Mesendoderm (in vitro differentiated cells): ENCODE measurements around the gene ATP6V0D1.

ENCODE experiments used
- DNase-seq: peaks from one replicate; pipeline ENCODE4 v3.0.0; 2013
- H2AK5ac ChIP-seq: 2 replicates; pipeline ENCODE4 v1.6.1; 2013; ENCODE audit warnings: low read length, inconsistent platforms
- H2BK120ac ChIP-seq: 2 replicates; pipeline ENCODE4 v1.6.1; 2013; ENCODE audit warnings: low read depth, mild to moderate bottlenecking, low read length, moderate library complexity, mixed read lengths
- H2BK15ac ChIP-seq: replicated peaks from 2 replicates; pipeline ENCODE4 v1.6.1; 2013; ENCODE audit warnings: low read depth, mild to moderate bottlenecking, moderate library complexity
- H2BK5ac ChIP-seq: 2 replicates; pipeline ENCODE4 v1.6.1; 2013; ENCODE audit warnings: low read length, inconsistent platforms
- H3K18ac ChIP-seq: 2 replicates; pipeline ENCODE4 v1.6.1; 2013; ENCODE audit warnings: mild to moderate bottlenecking, low read length, mixed read lengths
- H3K23ac ChIP-seq: one replicate; pipeline ENCODE4 v1.6.1; 2013; ENCODE audit warnings: low read length
- H3K27ac ChIP-seq: 2 replicates; pipeline ENCODE4 v1.5.1; 2013; ENCODE audit warnings: low read depth, mild to moderate bottlenecking, inconsistent platforms, low read length, moderate library complexity
- H3K27me3 ChIP-seq: 2 replicates; pipeline ENCODE4 v1.6.1; 2013; ENCODE audit warnings: low read length, control low read depth, mild to moderate bottlenecking, inconsistent platforms; ENCODE audit not compliant: insufficient read depth, poor library complexity
- H3K36me3 ChIP-seq: 2 replicates; pipeline ENCODE4 v1.6.1; 2013; ENCODE audit warnings: low read length, inconsistent platforms; ENCODE audit not compliant: control insufficient read depth, insufficient read depth
- H3K4ac ChIP-seq: one replicate; pipeline ENCODE4 v1.6.1; 2013; ENCODE audit warnings: low read depth, mild to moderate bottlenecking, low read length, moderate library complexity
- H3K4me1 ChIP-seq: 2 replicates; pipeline ENCODE4 v1.6.1; 2013; ENCODE audit warnings: low read depth, low read length, inconsistent platforms; ENCODE audit not compliant: control insufficient read depth
- H3K4me2 ChIP-seq: 2 replicates; pipeline ENCODE4 v1.6.1; 2013; ENCODE audit warnings: low read length
- H3K4me3 ChIP-seq: 2 replicates; pipeline ENCODE4 v1.5.1; 2013; ENCODE audit warnings: mild to moderate bottlenecking, low read length
- H3K56ac ChIP-seq: one replicate; pipeline ENCODE4 v1.6.1; 2013; ENCODE audit warnings: low read length
- H3K79me1 ChIP-seq: 2 replicates; pipeline ENCODE4 v1.6.1; 2013; ENCODE audit warnings: low read length, inconsistent platforms
- H3K79me2 ChIP-seq: 2 replicates; pipeline ENCODE4 v1.6.1; 2013; ENCODE audit warnings: mild to moderate bottlenecking, low read length; ENCODE audit not compliant: control insufficient read depth, insufficient read depth
- H3K9ac ChIP-seq: 2 replicates; pipeline ENCODE4 v1.6.1; 2013; ENCODE audit warnings: low read length, inconsistent platforms
- H4K5ac ChIP-seq: one replicate; pipeline ENCODE4 v1.6.1; 2013; ENCODE audit warnings: low read length
- H4K8ac ChIP-seq: one replicate; pipeline ENCODE4 v1.6.1; 2013; ENCODE audit warnings: low read depth, mild to moderate bottlenecking, control low read depth, low read length, moderate library complexity
- WGBS: extraction: QIAGEN DNeasy Blood & Tissue Kit; methylation state at CpG from one replicate; pipeline ENCODE4 v1.1.7; 2013; ENCODE audit warnings: low lambda C conversion rate, missing lambda C conversion rate; ENCODE audit not compliant: insufficient coverage; ENCODE audit errors: extremely low coverage; 5-methylcytosine and 5-hydroxymethylcytosine counted together

ATP6V0D1 gene

DNA sequence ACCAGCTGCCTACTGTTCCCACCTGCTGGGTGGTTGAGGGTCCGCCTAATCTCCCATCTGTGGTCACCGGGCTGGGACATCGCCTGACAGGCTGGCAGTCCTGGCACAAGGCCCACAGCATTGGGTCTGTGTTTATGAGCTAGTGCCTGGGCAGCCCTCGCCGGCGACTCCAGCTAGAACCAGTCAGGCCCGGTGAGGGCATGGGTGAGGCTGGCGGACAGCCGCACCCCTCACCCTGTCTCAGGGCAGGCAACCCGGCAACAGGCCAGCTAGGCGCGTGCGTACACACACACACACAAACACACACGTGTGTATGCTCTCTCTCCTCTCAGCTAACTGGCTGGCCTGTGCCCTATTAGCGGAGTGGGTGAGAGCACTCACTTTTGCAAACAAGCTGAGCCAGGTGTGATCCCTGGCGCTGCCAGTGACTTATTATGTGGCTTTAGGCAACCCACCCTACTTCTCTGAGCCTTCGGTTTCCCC is 39.6 kb downstream of the ATP6V0D1 start:
- Histone ChIP-seq H4K8ac (no peak overlapping the region), H3K27ac (no peak overlapping the region)

DNA sequence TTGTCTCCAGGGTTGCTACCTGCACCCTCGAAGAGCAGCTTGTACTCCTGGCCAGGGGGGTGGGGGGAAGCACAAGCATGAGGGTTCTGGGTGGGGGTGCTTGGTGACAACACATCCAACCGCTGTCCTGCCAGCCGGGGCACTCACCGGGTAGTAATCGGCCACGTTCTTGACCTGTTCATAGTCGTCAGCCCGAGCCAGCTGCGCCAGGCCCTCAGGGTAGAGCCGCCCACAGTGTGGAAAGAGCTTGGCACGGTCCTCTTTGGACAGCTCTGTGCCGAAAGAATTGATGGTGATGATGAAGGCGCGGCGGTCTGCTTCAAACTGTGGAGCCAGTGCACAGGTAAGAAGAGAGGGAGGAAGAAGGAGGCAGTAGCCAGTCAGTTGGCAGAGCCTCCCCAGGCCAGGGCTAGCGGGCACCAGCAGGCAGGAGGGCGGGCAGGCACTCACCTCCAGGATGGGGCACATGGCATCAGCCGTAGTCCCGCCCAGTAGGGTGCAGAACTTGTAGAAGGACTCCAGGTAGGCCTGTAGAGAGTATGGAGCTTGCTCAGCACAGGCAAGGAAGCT is 42.0 kb downstream of the ATP6V0D1 start:
- Histone ChIP-seq H3K4ac (no peak overlapping the region), H3K4me1 (no peaks in the 10 kb centered on the region), H3K9ac (no peak overlapping the region), H3K79me1 (no peaks in the 10 kb centered on the region), H3K4me2 (no peak overlapping the region), H3K36me3 (peaks cover 4% of the 10 kb centered on the region), H4K5ac (no peak overlapping the region), H3K79me2 (no peaks in the 10 kb centered on the region), H4K8ac (no peak overlapping the region), H3K18ac (no peak overlapping the region), H2BK5ac (no peak overlapping the region), H3K23ac (no peak overlapping the region), H3K27me3 (no peaks in the 10 kb centered on the region), H3K4me3 (no peak overlapping the region), H3K27ac (no peak overlapping the region), H2AK5ac (no peak overlapping the region), H2BK15ac (no peak overlapping the region), H2BK120ac (no peak overlapping the region), H3K56ac (no peak overlapping the region)
- WGBS = no CpG with 5 or more reads among the region's 19 CpGs
- no peak for DNase-seq

More for the DNA sequence above, 39.6 kb downstream of the ATP6V0D1 start:
- Histone ChIP-seq H4K5ac (no peak overlapping the region), H2BK5ac (no peak overlapping the region), H3K27me3 (no peaks in the 10 kb centered on the region), H2BK120ac (no peak overlapping the region), H3K4ac (no peak overlapping the region), H2BK15ac (no peak overlapping the region), H2AK5ac (no peak overlapping the region), H3K79me2 (no peaks in the 10 kb centered on the region), H3K9ac (no peak overlapping the region), H3K4me3 (no peak overlapping the region), H3K23ac (peak overlapping the region; percentile 66), H3K79me1 (no peaks in the 10 kb centered on the region), H3K4me1 (no peaks in the 10 kb centered on the region), H3K36me3 (peaks cover 4% of the 10 kb centered on the region), H3K18ac (no peak overlapping the region), H3K4me2 (no peak overlapping the region), H3K56ac (no peak overlapping the region)
- no peak for DNase-seq
- no CpG with 5 or more reads among the region's 17 CpGs for WGBS

DNA sequence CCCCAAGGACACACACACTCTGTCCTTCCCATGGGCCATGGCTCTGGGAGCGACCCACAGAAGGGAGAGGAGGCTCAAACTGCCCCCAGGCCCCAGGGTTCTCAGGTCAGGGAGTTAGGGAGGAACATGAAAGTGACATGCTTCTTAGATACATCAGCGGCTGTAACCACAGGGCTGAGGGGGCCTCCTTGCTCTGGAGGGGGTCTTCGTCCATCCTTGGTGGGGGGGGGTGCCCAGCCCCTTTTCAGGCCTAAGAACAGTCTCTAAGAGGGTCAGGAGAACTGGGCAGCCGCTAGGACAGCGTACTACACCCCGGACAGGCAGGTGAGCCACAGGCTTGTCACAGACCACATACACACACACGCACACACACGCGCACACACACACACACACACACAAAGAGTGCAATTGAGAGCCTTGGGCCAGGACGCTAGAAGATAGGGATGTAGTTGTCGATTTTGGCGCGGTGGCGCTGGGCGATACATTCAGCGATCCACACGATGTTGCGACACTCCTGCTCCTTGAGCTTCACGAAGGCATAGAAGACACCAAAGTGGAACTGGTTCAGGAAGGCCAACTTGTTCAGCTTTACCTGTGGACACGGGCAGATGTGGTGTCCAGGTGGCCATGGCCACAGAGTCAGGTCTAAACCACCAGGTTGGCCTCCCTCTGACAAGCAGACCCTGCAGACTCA is 42.7 kb downstream of the ATP6V0D1 start:
- Histone ChIP-seq H3K4me1 (no peaks in the 10 kb centered on the region), H3K4me2 (no peak overlapping the region), H3K36me3 (peaks cover 4% of the 10 kb centered on the region), H3K4ac (no peak overlapping the region), H3K23ac (no peak overlapping the region), H2BK5ac (no peak overlapping the region), H4K8ac (no peak overlapping the region), H2BK15ac (no peak overlapping the region), H3K79me2 (no peaks in the 10 kb centered on the region), H3K9ac (no peak overlapping the region), H2AK5ac (no peak overlapping the region), H3K79me1 (no peaks in the 10 kb centered on the region), H4K5ac (no peak overlapping the region), H2BK120ac (no peak overlapping the region), H3K27me3 (no peaks in the 10 kb centered on the region), H3K18ac (no peak overlapping the region), H3K56ac (no peak overlapping the region), H3K4me3 (no peak overlapping the region), H3K27ac (no peak overlapping the region)
- no peak for DNase-seq
- no CpG with 5 or more reads among the region's 20 CpGs for WGBS

DNA sequence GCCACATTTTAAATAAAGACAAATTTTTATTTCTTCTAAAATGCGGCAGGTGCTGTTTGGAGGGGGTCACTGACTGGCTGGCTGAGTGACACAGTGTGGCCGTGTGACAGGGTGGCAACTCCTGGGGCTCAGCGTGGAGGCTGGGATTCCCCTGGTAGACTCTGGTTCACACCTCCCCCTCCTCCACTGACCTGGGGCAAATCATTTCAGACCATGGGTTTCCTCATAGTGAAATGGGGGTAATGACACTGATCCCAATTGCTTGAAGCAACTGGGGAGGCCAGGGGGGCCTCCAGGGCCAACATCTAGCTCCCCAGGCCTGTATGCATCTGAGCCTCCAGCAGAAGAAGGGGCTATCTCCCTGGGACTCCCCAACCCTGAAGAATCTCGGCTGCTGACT is 43.4 kb downstream of the ATP6V0D1 start:
- H4K5ac ChIP-seq = no peak overlapping the region
- H2BK15ac ChIP-seq = no peak overlapping the region
- H3K4me1 ChIP-seq = no peaks in the 10 kb centered on the region
- H2BK5ac ChIP-seq = no peak overlapping the region
- DNase-seq = no peak
- H2AK5ac ChIP-seq = no peak overlapping the region
- no CpG with 5 or more reads among the region's 4 CpGs for WGBS
- H3K4me3 ChIP-seq = no peak overlapping the region
- no peak overlapping the region for H3K56ac ChIP-seq
- no peak overlapping the region for H3K18ac ChIP-seq
- no peak overlapping the region for H3K4me2 ChIP-seq
- H3K27me3 ChIP-seq = no peaks in the 10 kb centered on the region
- H3K79me1 ChIP-seq = no peaks in the 10 kb centered on the region
- H3K9ac ChIP-seq = no peak overlapping the region
- no peak overlapping the region for H2BK120ac ChIP-seq
- no peaks in the 10 kb centered on the region for H3K79me2 ChIP-seq
- H3K27ac ChIP-seq = no peak overlapping the region
- no peak overlapping the region for H3K23ac ChIP-seq
- no peak overlapping the region for H4K8ac ChIP-seq
- H3K4ac ChIP-seq = no peak overlapping the region
- H3K36me3 ChIP-seq = peaks cover 4% of the 10 kb centered on the region

DNA sequence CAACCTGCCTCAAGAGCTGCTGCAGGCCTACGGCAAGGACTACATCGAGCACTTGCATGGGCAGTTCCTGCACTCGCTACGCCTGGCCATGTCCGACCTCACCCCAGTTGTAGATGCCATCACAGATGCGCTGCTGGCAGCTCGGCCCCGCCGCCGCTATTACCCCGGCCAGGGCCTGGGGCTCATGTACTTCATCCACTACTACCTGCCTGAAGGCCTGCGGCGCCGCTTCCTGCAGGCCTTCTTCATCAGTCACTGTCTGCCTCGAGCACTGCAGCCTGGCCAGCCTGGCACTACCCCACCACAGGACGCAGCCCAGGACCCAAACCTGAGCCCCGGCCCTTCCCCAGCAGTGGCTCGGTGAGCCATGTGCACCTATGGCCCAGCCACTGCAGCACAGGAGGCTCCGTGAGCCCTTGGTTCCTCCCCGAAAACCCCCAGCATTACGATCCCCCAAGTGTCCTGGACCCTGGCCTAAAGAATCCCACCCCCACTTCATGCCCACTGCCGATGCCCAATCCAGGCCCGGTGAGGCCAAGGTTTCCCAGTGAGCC is 44.2 kb downstream of the ATP6V0D1 start:
- Histone ChIP-seq H3K4ac (no peak overlapping the region), H3K23ac (no peak overlapping the region), H3K27ac (no peak overlapping the region), H2BK15ac (no peak overlapping the region), H3K27me3 (no peaks in the 10 kb centered on the region), H4K8ac (no peak overlapping the region), H3K18ac (no peak overlapping the region), H2BK5ac (no peak overlapping the region), H3K79me2 (no peaks in the 10 kb centered on the region), H3K36me3 (peaks cover 4% of the 10 kb centered on the region), H3K4me1 (peaks cover 5% of the 10 kb centered on the region), H3K4me2 (no peak overlapping the region), H4K5ac (no peak overlapping the region), H3K9ac (no peak overlapping the region), H3K4me3 (no peak overlapping the region), H3K79me1 (no peaks in the 10 kb centered on the region), H2AK5ac (no peak overlapping the region), H3K56ac (no peak overlapping the region), H2BK120ac (no peak overlapping the region)
- DNase-seq = no peak
- WGBS = no CpG with 5 or more reads among the region's 23 CpGs
